ENCODE data around the gene ZSWIM6. TPM values are rescaled to one million over a fixed set of nuclear protein-coding genes. Genes with fewer than 3 reads are reported as not detected.

The ZSWIM6 gene
- total RNA-seq, 2 donors from 2014 or later = 4.6 to 5.6 TPM

DNA sequence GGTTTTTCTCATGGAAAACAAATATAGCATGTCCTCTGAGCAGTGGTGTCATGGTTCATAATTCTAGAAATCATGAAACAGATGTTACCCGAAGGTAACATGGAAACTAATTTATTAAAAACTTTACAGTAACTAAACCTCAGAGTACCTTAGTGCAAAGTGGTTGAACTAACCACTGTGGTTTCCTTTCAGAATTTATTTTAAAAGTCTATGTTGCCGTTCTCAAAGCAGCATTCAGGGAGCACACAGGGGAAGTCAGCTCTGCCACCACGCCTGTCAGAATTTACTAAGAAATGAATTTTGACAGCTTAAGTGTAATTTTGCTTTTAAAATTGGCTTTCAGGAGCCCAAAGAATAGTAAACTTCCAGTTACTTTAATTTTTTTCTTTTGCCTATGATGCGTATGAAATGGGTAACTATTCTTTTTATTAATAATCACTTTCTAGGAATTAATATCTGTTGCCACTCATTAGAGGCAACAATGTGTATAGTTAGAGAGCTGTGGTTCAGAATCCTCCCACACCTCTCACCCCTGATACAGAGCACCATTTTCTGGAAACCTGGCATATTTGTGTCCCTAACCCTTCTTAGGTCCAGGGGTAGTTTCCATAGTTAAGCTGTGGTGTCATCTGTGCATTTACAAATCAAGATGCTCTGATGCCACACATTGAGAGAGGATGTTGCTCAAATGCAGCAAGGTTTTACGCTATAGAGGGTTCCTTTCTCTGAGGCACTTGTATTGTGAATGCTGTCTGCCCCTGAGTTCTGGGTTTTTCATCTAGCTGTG is 202.6 kb downstream of the ZSWIM6 start:
- Histone ChIP-seq H3K36me3 (peaks cover 14% of the 10 kb centered on the region), H3K4me1 (no peaks in the 10 kb centered on the region), H3K27ac (no peak overlapping the region), H3K4me3 (no peak overlapping the region), H3K27me3 (no peaks in the 10 kb centered on the region), H3K9me3 (peaks cover 0 to 4% of the 10 kb centered on the region in 2 donors)
- TF ChIP-seq, protein P1, sequence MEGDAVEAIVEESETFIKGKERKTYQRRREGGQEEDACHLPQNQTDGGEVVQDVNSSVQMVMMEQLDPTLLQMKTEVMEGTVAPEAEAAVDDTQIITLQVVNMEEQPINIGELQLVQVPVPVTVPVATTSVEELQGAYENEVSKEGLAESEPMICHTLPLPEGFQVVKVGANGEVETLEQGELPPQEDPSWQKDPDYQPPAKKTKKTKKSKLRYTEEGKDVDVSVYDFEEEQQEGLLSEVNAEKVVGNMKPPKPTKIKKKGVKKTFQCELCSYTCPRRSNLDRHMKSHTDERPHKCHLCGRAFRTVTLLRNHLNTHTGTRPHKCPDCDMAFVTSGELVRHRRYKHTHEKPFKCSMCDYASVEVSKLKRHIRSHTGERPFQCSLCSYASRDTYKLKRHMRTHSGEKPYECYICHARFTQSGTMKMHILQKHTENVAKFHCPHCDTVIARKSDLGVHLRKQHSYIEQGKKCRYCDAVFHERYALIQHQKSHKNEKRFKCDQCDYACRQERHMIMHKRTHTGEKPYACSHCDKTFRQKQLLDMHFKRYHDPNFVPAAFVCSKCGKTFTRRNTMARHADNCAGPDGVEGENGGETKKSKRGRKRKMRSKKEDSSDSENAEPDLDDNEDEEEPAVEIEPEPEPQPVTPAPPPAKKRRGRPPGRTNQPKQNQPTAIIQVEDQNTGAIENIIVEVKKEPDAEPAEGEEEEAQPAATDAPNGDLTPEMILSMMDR (IDR thresholded peaks at IDR 0.05) = no peak
- no peak for DNase-seq (ENCODE audit: low spot score)

DNA sequence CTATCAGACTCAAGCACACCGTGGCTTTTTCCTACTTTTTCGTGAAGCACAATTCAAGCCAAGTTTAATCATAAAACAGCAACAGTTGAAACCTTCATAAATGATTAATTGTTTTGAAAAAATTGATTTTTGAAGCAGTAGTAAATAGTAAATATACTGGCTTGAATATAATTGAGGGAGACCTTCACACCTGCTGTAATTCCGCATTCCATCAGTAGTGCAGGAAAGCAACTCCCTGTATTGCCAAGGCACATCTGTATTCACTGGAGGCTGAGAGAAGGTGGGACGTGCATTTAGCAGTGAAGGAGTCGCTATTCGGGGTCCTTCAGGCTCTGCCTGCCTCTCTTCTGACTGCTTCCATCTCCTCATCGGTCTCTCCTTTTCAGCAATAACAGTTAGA is 203.8 kb downstream of the ZSWIM6 start:
- TF ChIP-seq, protein P1 (IDR thresholded peaks at IDR 0.05) = no peak

DNA sequence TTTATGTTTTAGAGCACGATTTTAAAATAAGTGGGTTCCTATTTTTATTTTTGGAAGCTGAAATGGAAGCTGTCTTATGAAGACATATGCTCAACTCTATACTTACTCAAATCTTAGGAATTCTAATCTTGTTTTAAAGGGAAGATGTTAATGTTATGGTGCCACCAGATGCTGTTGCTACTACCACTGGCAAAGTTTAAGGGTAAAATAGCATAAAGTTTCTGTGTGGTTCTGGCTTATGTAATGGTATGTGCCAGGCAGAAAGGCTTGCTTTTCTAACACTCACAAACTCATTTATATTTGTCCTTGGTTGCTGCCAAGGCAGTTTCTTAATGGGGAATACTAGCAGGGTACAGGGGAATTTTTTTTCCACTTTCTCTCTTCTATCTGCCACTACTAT is 204.9 kb downstream of the ZSWIM6 start:
- peaks cover 0 to 5% of the 10 kb centered on the region in 2 donors for H3K9me3 ChIP-seq
- H3K4me1 ChIP-seq = no peaks in the 10 kb centered on the region
- peaks cover 21% of the 10 kb centered on the region for H3K36me3 ChIP-seq
- H3K27me3 ChIP-seq = no peaks in the 10 kb centered on the region
- H3K27ac ChIP-seq = no peak overlapping the region
- no peak overlapping the region for H3K4me3 ChIP-seq
- no peak for DNase-seq (ENCODE audit: low spot score)
- TF ChIP-seq, protein P1 (IDR thresholded peaks at IDR 0.05) = no peak

More for the DNA sequence above, 203.8 kb downstream of the ZSWIM6 start:
- H3K36me3 ChIP-seq = peaks cover 14% of the 10 kb centered on the region
- no peaks in the 10 kb centered on the region for H3K4me1 ChIP-seq
- DNase-seq (ENCODE audit: low spot score) = no peak
- H3K27me3 ChIP-seq = no peaks in the 10 kb centered on the region
- peaks cover 0 to 4% of the 10 kb centered on the region in 2 donors for H3K9me3 ChIP-seq
- no peak overlapping the region for H3K27ac ChIP-seq
- H3K4me3 ChIP-seq = no peak overlapping the region

DNA sequence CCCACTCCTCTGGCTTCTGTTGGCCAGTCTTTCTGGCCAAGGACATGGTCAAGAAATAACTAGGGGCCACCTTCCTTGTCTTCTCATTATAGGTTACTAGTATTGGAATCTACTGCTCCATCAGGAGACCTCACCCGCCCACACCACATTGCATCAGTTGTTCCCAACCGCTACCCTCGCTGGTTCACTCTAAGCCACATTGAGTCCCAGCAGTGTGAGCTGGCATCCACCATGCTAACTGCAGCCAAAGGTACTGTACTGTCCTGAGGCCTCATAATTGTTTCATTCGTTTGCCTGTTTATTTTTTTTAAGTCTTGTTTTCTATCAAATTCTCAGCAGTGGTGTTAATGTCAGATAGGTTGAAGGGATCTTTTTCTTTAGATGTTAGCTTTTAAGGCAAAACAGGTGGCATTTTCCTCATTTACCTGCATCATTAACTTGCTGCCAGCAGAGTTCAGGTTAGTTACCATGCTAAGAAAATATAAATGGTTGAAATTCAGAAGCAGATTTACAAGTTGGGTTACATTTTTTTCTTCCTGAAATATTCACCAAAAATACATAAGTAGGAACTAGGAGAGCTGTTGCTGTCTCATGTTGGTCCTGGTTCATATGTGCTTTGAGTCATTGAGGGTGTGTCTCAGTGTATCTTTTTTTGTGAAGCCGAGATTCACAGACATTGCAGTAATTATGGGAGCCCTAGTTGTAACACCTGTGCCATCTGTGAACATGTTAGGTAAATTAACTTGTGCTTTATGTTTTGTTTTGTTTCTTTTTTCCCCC is 206.9 kb downstream of the ZSWIM6 start:
- no peak for DNase-seq (ENCODE audit: low spot score)
- Histone ChIP-seq H3K27me3 (no peaks in the 10 kb centered on the region), H3K9me3 (peaks cover 3 to 16% of the 10 kb centered on the region in 2 donors), H3K4me3 (no peak overlapping the region), H3K27ac (no peak overlapping the region), H3K4me1 (no peaks in the 10 kb centered on the region), H3K36me3 (peaks cover 35% of the 10 kb centered on the region)
- TF ChIP-seq, protein P1 (IDR thresholded peaks at IDR 0.05) = no peak

DNA sequence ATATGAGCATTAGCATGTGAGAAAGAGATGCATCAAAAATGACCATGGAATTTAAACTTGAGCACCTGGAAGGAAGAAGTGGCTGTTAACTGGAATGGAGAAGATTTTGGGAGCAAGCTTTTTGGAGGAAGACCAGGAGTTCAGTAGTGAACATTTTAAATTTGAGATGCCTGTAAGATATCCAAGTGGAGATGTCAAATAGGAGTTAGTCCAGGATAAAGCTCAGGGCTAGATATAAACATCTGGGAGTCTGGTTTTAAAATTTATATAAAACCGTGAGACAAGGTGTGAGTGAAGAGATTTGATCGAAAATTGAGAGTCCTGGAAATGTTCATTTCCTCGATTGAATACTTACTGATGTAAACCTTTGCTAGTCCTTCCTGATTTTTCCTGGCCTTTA is 217.5 kb downstream of the ZSWIM6 start:
- peaks cover 9% of the 10 kb centered on the region for H3K36me3 ChIP-seq
- no peaks in the 10 kb centered on the region for H3K4me1 ChIP-seq
- TF ChIP-seq, protein P1 (IDR thresholded peaks at IDR 0.05) = no peak
- H3K27ac ChIP-seq = no peak overlapping the region
- H3K4me3 ChIP-seq = no peak overlapping the region
- no peaks in the 10 kb centered on the region for H3K27me3 ChIP-seq
- DNase-seq (ENCODE audit: low spot score) = no peak
- no peaks in the 10 kb centered on the region for H3K9me3 ChIP-seq

Data from right atrium auricular region (tissue), 2 donors.